GM18507 (cell line): ENCODE results near the gene DDX1.

ENCODE experiments used
- DNase-seq: peaks from one replicate; pipeline ENCODE4 v3.0.0; 2011; ENCODE audit warnings: low read depth; ENCODE audit not compliant: insufficient read length; ENCODE audit errors: extremely low spot score
- FAIRE-seq: peaks from 2 replicates; lab custom pipeline; 2011; peaks lifted over from hg19 to GRCh38; lab: Jason Lieb, UNC

Gene DDX1

GRCh38 chr2:15625344-15626036, 33.8 kb downstream of the DDX1 start:
- FAIRE-seq (no peak), DNase-seq (no peak)

- no peak for FAIRE-seq
- DNase-seq: no peak
These were observed 34.5 kb downstream of the DDX1 start for GRCh38 chr2:15626126-15626525.

GRCh38 chr2:15626967-15627366, 35.3 kb downstream of the DDX1 start:
- DNase-seq: no peak
- no peak for FAIRE-seq

GRCh38 chr2:15627817-15628684, 36.4 kb downstream of the DDX1 start:
- DNase-seq (no peak), FAIRE-seq (no peak)

- FAIRE-seq: no peak
- DNase-seq: no peak
These were observed 37.5 kb downstream of the DDX1 start for GRCh38 chr2:15628899-15629855.

GRCh38 chr2:15630121-15630977, 38.7 kb downstream of the DDX1 start:
- DNase-seq (no peak), FAIRE-seq (no peak)

- FAIRE-seq (no peak), DNase-seq (no peak)
These were observed 39.5 kb downstream of the DDX1 start for GRCh38 chr2:15630978-15631719.

- DNase-seq (no peak), FAIRE-seq (no peak)
These were observed 40.2 kb downstream of the DDX1 start for GRCh38 chr2:15631883-15632282.

- DNase-seq: no peak
- no peak for FAIRE-seq
These were observed 41.6 kb downstream of the DDX1 start for GRCh38 chr2:15633043-15633970.

GRCh38 chr2:15633971-15634346, 42.3 kb downstream of the DDX1 start:
- DNase-seq: no peak
- no peak for FAIRE-seq

GRCh38 chr2:15634846-15635490, 43.3 kb downstream of the DDX1 start:
- DNase-seq (no peak), FAIRE-seq (no peak)

GRCh38 chr2:15636972-15637785, 45.5 kb downstream of the DDX1 start:
- FAIRE-seq (peak; percentile 78), DNase-seq (peak; percentile 14)

- FAIRE-seq: no peak
- DNase-seq: no peak
These were observed 47.1 kb downstream of the DDX1 start for GRCh38 chr2:15638720-15639119.

- FAIRE-seq (no peak), DNase-seq (no peak)
These were observed 47.9 kb downstream of the DDX1 start for GRCh38 chr2:15639323-15640251.

- FAIRE-seq (no peak), DNase-seq (no peak)
These were observed 48.6 kb downstream of the DDX1 start for GRCh38 chr2:15640261-15640711.
